Testis (tissue), 3 donors: ENCODE results near the gene KCTD20. TPM values are rescaled to one million over a fixed set of nuclear protein-coding genes. Genes with fewer than 3 reads are reported as not detected.
A peak's percentile ranks its signal among the peaks of the same experiment; 100 is the strongest.

ENCODE experiments used
- DNase-seq: peaks from one replicate; pipeline ENCODE4 v3.0.0-alpha.2; 2019
- H3K27ac ChIP-seq, 2 donors: fragments of 200-600 bp; sonication (generic); one replicate each; pipeline ENCODE4 v1.5.1; 2019
- H3K27me3 ChIP-seq: fragments of 200-600 bp; sonication (generic); one replicate; pipeline ENCODE4 v1.5.1; 2019
- H3K36me3 ChIP-seq: fragments of 200-600 bp; sonication (generic); one replicate; pipeline ENCODE4 v1.5.1; 2017; ENCODE audit warnings: low read depth; ENCODE audit errors: missing control alignments
- H3K4me1 ChIP-seq: fragments of 200-600 bp; sonication (generic); one replicate; pipeline ENCODE4 v1.5.1; 2019
- H3K4me3 ChIP-seq, 2 donors: fragments of 200-600 bp; sonication (generic); one replicate each; pipeline ENCODE4 v1.5.1; 2017 to 2019
- H3K9me3 ChIP-seq: fragments of 200-600 bp; sonication (generic); one replicate; pipeline ENCODE4 v1.5.1; 2017
- POLR2A ChIP-seq: fragments of 450-650 bp; IDR thresholded peaks from one replicate; pipeline ENCODE4 v1.6.1; 2017; ENCODE audit warnings: antibody characterized with exemption, mild to moderate bottlenecking, moderate library complexity
- WGBS, 2 donors: methylation state at CpG; one replicate each; pipeline ENCODE4 v1.1.5; 2018; 5-methylcytosine and 5-hydroxymethylcytosine counted together
- intact Hi-C: fragments of 100-400 bp; cut with DNase I; formaldehyde crosslinking; loops from one replicate; pipeline ENCODE4 v1.15.1; 2023; ENCODE audit warnings: low total_unique reads
- polyA plus RNA-seq: library from polyadenylated mRNA; stranded (reverse); fragments of 350-450 nt; fragmentation: Illumina TruSeq; extraction: RNeasy Lipid Tissue Mini Kit (QIAGEN cat#74804); gene quantifications from one replicate; pipeline ENCODE4 v1.2.3, GENCODE V29; 2014; ENCODE audit warnings: low read depth, low replicate concordance; ENCODE audit not compliant: insufficient read depth
- total RNA-seq, 2 donors: library from RNA; depleted of rRNA; stranded (reverse); fragments of >200 nt; gene quantifications; one replicate each; pipeline ENCODE4 v1.2.3, GENCODE V29; 2016
- TF ChIP-seq, protein P1 (sequence below), 3 experiments: fragments of 450-650 bp in 2 of 3; fragments of 200-600 bp in 1 of 3; sonication (generic) in 1 of 3; IDR thresholded peaks; one replicate each; pipeline ENCODE4 v1.5.1; 2016 to 2019; ENCODE audit warnings: antibody characterized with exemption in 3 of 3, mild to moderate bottlenecking in 2 of 3, moderate library complexity in 1 of 3

KCTD20 gene
- total and polyA plus RNA-seq, 3 donors from 2014 or later: 21.8 to 35.5 (median 31.5) TPM

DNA sequence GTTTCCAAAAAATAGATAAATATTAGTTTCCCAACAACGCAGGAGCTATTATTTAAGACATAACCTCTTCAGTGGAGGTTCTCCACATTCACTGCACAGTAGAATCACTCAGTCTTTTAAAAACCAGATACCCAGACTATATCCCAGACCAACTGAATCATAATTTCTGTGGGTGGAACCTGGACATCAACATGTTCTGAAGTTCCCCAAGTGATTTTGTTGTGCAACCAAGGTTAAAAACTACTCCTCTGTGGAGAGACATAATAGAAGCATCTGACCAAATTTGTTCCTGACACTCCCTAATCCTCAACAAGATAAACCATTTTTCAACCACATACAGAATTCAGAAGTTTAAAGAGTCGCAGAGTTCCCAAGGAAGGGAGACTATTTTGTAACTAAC lies 62.2 kb downstream of the KCTD20 start:
- H3K27ac ChIP-seq: no peak overlapping the region
- WGBS, 2 donors: 73 to 76% methylated on average over 2 of the region's 2 CpGs
- H3K9me3 ChIP-seq: no peaks in the 10 kb centered on the region
- DNase-seq: no peak
- H3K27me3 ChIP-seq: no peaks in the 10 kb centered on the region
- intact Hi-C loops: no loop called here
- no peak overlapping the region for H3K4me3 ChIP-seq
- H3K4me1 ChIP-seq: no peaks in the 10 kb centered on the region
- H3K36me3 ChIP-seq: peaks cover 3% of the 10 kb centered on the region
- TF ChIP-seq, protein P1, sequence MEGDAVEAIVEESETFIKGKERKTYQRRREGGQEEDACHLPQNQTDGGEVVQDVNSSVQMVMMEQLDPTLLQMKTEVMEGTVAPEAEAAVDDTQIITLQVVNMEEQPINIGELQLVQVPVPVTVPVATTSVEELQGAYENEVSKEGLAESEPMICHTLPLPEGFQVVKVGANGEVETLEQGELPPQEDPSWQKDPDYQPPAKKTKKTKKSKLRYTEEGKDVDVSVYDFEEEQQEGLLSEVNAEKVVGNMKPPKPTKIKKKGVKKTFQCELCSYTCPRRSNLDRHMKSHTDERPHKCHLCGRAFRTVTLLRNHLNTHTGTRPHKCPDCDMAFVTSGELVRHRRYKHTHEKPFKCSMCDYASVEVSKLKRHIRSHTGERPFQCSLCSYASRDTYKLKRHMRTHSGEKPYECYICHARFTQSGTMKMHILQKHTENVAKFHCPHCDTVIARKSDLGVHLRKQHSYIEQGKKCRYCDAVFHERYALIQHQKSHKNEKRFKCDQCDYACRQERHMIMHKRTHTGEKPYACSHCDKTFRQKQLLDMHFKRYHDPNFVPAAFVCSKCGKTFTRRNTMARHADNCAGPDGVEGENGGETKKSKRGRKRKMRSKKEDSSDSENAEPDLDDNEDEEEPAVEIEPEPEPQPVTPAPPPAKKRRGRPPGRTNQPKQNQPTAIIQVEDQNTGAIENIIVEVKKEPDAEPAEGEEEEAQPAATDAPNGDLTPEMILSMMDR (IDR thresholded peaks at IDR 0.05): no peak
- no peak for TF ChIP-seq POLR2A

- peak overlapping the region in 1 of 2 donors; percentile 16 for H3K27ac ChIP-seq
- no peak for DNase-seq
- no peaks in the 10 kb centered on the region for H3K27me3 ChIP-seq
- intact Hi-C loops: no loop called here
- H3K4me3 ChIP-seq: no peak overlapping the region
- no peaks in the 10 kb centered on the region for H3K4me1 ChIP-seq
- TF ChIP-seq, protein P1 (IDR thresholded peaks at IDR 0.05): no peak
- TF ChIP-seq POLR2A: no peak
- 83 to 92% methylated on average over 6 of the region's 6 CpGs for WGBS, 2 donors
- H3K36me3 ChIP-seq: peaks cover 3% of the 10 kb centered on the region
- H3K9me3 ChIP-seq: no peaks in the 10 kb centered on the region
Observed at GRCh38 chr6:36505744-36506534, 63.1 kb downstream of the KCTD20 start.

- Histone ChIP-seq H3K27ac (peak overlapping the region in 1 of 2 donors; percentile 16), H3K4me1 (no peaks in the 10 kb centered on the region), H3K9me3 (no peaks in the 10 kb centered on the region), H3K36me3 (peaks cover 3% of the 10 kb centered on the region), H3K4me3 (no peak overlapping the region), H3K27me3 (no peaks in the 10 kb centered on the region)
- no peak for DNase-seq
- intact Hi-C loops: no loop called here
- 77 to 88% methylated on average over 2 of the region's 2 CpGs for WGBS, 2 donors
- TF ChIP-seq POLR2A: no peak
- TF ChIP-seq, protein P1 (IDR thresholded peaks at IDR 0.05): no peak
Observed at GRCh38 chr6:36506611-36507010, 63.8 kb downstream of the KCTD20 start.

DNA sequence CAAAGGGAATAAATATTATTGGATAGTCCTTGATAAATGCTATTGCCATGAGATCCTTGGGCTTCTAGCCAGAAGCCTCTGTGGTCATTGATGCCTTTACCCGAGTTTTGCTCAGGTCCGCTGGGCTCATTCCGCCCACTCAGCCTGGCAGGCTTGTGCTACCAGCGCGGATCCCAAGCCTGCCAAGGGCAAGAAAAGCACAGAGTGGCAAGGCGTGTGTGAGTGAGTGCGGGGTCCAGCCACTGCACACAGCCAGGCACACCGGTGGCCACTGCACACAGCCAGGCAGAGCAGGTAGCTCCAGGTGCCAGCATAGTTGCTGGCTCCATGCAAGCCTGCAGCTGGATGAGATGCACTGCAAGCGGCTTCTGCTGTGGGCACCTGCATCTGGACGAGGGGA lies 65.7 kb downstream of the KCTD20 start:
- H3K4me1 ChIP-seq: no peaks in the 10 kb centered on the region
- DNase-seq: no peak
- TF ChIP-seq, protein P1 (IDR thresholded peaks at IDR 0.05): no peak
- no peak for TF ChIP-seq POLR2A
- no peaks in the 10 kb centered on the region for H3K9me3 ChIP-seq
- no peaks in the 10 kb centered on the region for H3K27me3 ChIP-seq
- H3K4me3 ChIP-seq: no peak overlapping the region
- WGBS, 2 donors: 86 to 90% methylated on average over 8 to 10 of the region's 10 CpGs
- intact Hi-C loops: no loop called here
- H3K36me3 ChIP-seq: no peaks in the 10 kb centered on the region
- no peak overlapping the region for H3K27ac ChIP-seq

DNA sequence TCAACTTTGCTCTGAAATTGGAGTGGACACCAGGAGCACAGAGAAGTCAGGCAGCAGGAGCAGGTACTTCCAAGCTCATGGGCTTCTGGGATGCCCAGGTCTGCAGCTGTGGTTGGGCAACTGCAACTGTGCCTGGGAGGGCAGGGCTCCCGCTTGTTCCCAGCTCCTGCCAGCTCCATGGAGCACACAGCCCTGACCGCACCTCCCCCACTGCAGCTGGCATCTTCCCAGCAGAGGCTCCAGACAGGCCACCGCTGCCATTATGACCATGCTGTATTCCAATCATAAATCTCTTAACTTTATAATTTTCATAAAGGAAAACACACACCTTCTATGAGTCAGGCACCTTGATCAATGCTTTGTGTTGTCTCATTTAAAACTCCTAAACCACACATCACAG lies 67.6 kb downstream of the KCTD20 start:
- no peak for DNase-seq
- H3K27ac ChIP-seq: no peak overlapping the region
- 87 to 100% methylated on average over 3 of the region's 3 CpGs for WGBS, 2 donors
- no peak overlapping the region for H3K4me3 ChIP-seq
- no peaks in the 10 kb centered on the region for H3K9me3 ChIP-seq
- no peaks in the 10 kb centered on the region for H3K36me3 ChIP-seq
- H3K27me3 ChIP-seq: no peaks in the 10 kb centered on the region
- intact Hi-C loops: no loop called here
- no peak for TF ChIP-seq POLR2A
- TF ChIP-seq, protein P1 (IDR thresholded peaks at IDR 0.05): no peak
- H3K4me1 ChIP-seq: no peaks in the 10 kb centered on the region
